MG63 (cell line): Measurements from ENCODE around the gene CELSR1. TPM values are rescaled to one million over a fixed set of nuclear protein-coding genes. Genes with fewer than 3 reads are reported as not detected.

Experiments used
- DNase-seq: peaks from one replicate; pipeline ENCODE4 v3.0.0-alpha.2; 2020
- H3K27me3 ChIP-seq: fragments of 250-450 bp; sonication (Bioruptor Pico); 2 replicates; pipeline ENCODE4 v1.5.1; 2020; ENCODE audit warnings: mild to moderate bottlenecking, moderate library complexity
- H3K36me3 ChIP-seq: fragments of 250-450 bp; sonication (Bioruptor Pico); 2 replicates; pipeline ENCODE4 v1.5.1; 2020; ENCODE audit warnings: mild to moderate bottlenecking, moderate library complexity
- H3K4me3 ChIP-seq: fragments of 250-450 bp; sonication (Bioruptor Pico); 2 replicates; pipeline ENCODE4 v1.5.1; 2020; ENCODE audit warnings: mild to moderate bottlenecking, moderate library complexity
- H3K9me3 ChIP-seq: fragments of 250-450 bp; sonication (Bioruptor Pico); 2 replicates; pipeline ENCODE4 v1.5.1; 2020; ENCODE audit warnings: mild to moderate bottlenecking, moderate library complexity
- total RNA-seq: library from RNA; depleted of rRNA; stranded (reverse); fragments of >200 nt; shearing (Covaris generic); gene quantifications from 2 replicates; pipeline ENCODE4 v1.2.3, GENCODE V29; 2014; ENCODE audit warnings: low replicate concordance

The CELSR1 gene
- total RNA-seq, 1 experiment from 2014 or later: 0.59 TPM

GRCh38 chr22:46387748-46388147 lies 149.7 kb downstream of the CELSR1 start:
- Histone ChIP-seq H3K36me3 (no peaks in the 10 kb centered on the region), H3K4me3 (no peak overlapping the region), H3K9me3 (no peaks in the 10 kb centered on the region), H3K27me3 (no peaks in the 10 kb centered on the region)
- no peak for DNase-seq

- Histone ChIP-seq H3K36me3 (no peaks in the 10 kb centered on the region), H3K4me3 (no peak overlapping the region), H3K27me3 (no peaks in the 10 kb centered on the region), H3K9me3 (no peaks in the 10 kb centered on the region)
- DNase-seq: no peak
Observed at GRCh38 chr22:46386312-46386711, 151.1 kb downstream of the CELSR1 start.

GRCh38 chr22:46382524-46382923 lies 154.9 kb downstream of the CELSR1 start:
- no peaks in the 10 kb centered on the region for H3K36me3 ChIP-seq
- no peaks in the 10 kb centered on the region for H3K9me3 ChIP-seq
- DNase-seq: no peak
- no peaks in the 10 kb centered on the region for H3K27me3 ChIP-seq
- no peak overlapping the region for H3K4me3 ChIP-seq

- H3K36me3 ChIP-seq: no peaks in the 10 kb centered on the region
- no peak overlapping the region for H3K4me3 ChIP-seq
- H3K27me3 ChIP-seq: no peaks in the 10 kb centered on the region
- DNase-seq: no peak
- no peaks in the 10 kb centered on the region for H3K9me3 ChIP-seq
Observed at GRCh38 chr22:46381731-46382130, 155.7 kb downstream of the CELSR1 start.

GRCh38 chr22:46381142-46381541 lies 156.3 kb downstream of the CELSR1 start:
- H3K27me3 ChIP-seq: no peaks in the 10 kb centered on the region
- peak; percentile 24 for DNase-seq
- H3K4me3 ChIP-seq: no peak overlapping the region

GRCh38 chr22:46380581-46380980 lies 156.8 kb downstream of the CELSR1 start:
- no peaks in the 10 kb centered on the region for H3K27me3 ChIP-seq
- H3K4me3 ChIP-seq: no peak overlapping the region
- H3K36me3 ChIP-seq: no peaks in the 10 kb centered on the region
- no peaks in the 10 kb centered on the region for H3K9me3 ChIP-seq
- no peak for DNase-seq

More at GRCh38 chr22:46381142-46381541, 156.3 kb downstream of the CELSR1 start:
- Histone ChIP-seq H3K9me3 (no peaks in the 10 kb centered on the region), H3K36me3 (no peaks in the 10 kb centered on the region)

GRCh38 chr22:46380069-46380468 lies 157.4 kb downstream of the CELSR1 start:
- H3K4me3 ChIP-seq: no peak overlapping the region
- no peaks in the 10 kb centered on the region for H3K27me3 ChIP-seq
- no peaks in the 10 kb centered on the region for H3K9me3 ChIP-seq
- no peak for DNase-seq
- H3K36me3 ChIP-seq: no peaks in the 10 kb centered on the region

GRCh38 chr22:46379066-46379930 lies 158.1 kb downstream of the CELSR1 start:
- H3K9me3 ChIP-seq: no peaks in the 10 kb centered on the region
- no peaks in the 10 kb centered on the region for H3K36me3 ChIP-seq
- DNase-seq: no peak
- no peaks in the 10 kb centered on the region for H3K27me3 ChIP-seq
- no peak overlapping the region for H3K4me3 ChIP-seq

- Histone ChIP-seq H3K36me3 (no peaks in the 10 kb centered on the region), H3K4me3 (no peak overlapping the region), H3K9me3 (no peaks in the 10 kb centered on the region), H3K27me3 (no peaks in the 10 kb centered on the region)
- DNase-seq: no peak
Observed at GRCh38 chr22:46378426-46379065, 158.9 kb downstream of the CELSR1 start.

- DNase-seq: no peak
- H3K27me3 ChIP-seq: no peaks in the 10 kb centered on the region
Observed at GRCh38 chr22:46377525-46378425, 159.6 kb downstream of the CELSR1 start.

GRCh38 chr22:46376908-46377524 lies 160.4 kb downstream of the CELSR1 start:
- Histone ChIP-seq H3K36me3 (no peaks in the 10 kb centered on the region), H3K27me3 (no peaks in the 10 kb centered on the region), H3K9me3 (no peaks in the 10 kb centered on the region), H3K4me3 (no peak overlapping the region)
- no peak for DNase-seq

More at GRCh38 chr22:46377525-46378425, 159.6 kb downstream of the CELSR1 start:
- H3K36me3 ChIP-seq: no peaks in the 10 kb centered on the region
- H3K9me3 ChIP-seq: no peaks in the 10 kb centered on the region
- H3K4me3 ChIP-seq: no peak overlapping the region

- Histone ChIP-seq H3K27me3 (no peaks in the 10 kb centered on the region), H3K9me3 (no peaks in the 10 kb centered on the region), H3K36me3 (no peaks in the 10 kb centered on the region), H3K4me3 (no peak overlapping the region)
- DNase-seq: no peak
Observed at GRCh38 chr22:46376111-46376510, 161.3 kb downstream of the CELSR1 start.

GRCh38 chr22:46374663-46375474 lies 162.6 kb downstream of the CELSR1 start:
- Histone ChIP-seq H3K4me3 (no peak overlapping the region), H3K9me3 (no peaks in the 10 kb centered on the region), H3K36me3 (no peaks in the 10 kb centered on the region), H3K27me3 (no peaks in the 10 kb centered on the region)
- DNase-seq: no peak

- H3K4me3 ChIP-seq: no peak overlapping the region
- H3K36me3 ChIP-seq: no peaks in the 10 kb centered on the region
- H3K27me3 ChIP-seq: no peaks in the 10 kb centered on the region
- H3K9me3 ChIP-seq: no peaks in the 10 kb centered on the region
- DNase-seq: no peak
Observed at GRCh38 chr22:46373921-46374662, 163.3 kb downstream of the CELSR1 start.

GRCh38 chr22:46373159-46373558 lies 164.3 kb downstream of the CELSR1 start:
- Histone ChIP-seq H3K9me3 (no peaks in the 10 kb centered on the region), H3K4me3 (no peak overlapping the region), H3K36me3 (no peaks in the 10 kb centered on the region), H3K27me3 (no peaks in the 10 kb centered on the region)
- DNase-seq: no peak
